Stimulated activated memory B cell treated with anti-CD40 and anti-IgM and Interleukin-4, amounts not matched to agents 10 μg/mL and 1 μg/mL and 100 μg/mL, for 72 hours (primary cell): ENCODE measurements around the gene CNGA1.
"Not testable (repeated sequence)": the region's sequence is repeated elsewhere in the genome, so short reads cannot be mapped to it uniquely, and the experiment has no call there.

Source experiments
- ATAC-seq: fragments of 150-1000 bp; cut with Tn5 transposase; 2 replicates; pipeline ENCODE4 v1.10.0; 2021
- H3K27ac Mint-ChIP-seq: one replicate; pipeline ENCODE4 v1.8.0; 2022; ENCODE audit warnings: mild to moderate bottlenecking, mixed read lengths
- H3K27me3 Mint-ChIP-seq: one replicate; pipeline ENCODE4 v1.8.0; 2022; ENCODE audit warnings: mixed read lengths
- H3K36me3 Mint-ChIP-seq: one replicate; pipeline ENCODE4 v1.8.0; 2022; ENCODE audit warnings: mixed read lengths
- H3K4me1 Mint-ChIP-seq: one replicate; pipeline ENCODE4 v1.8.0; 2022; ENCODE audit warnings: mixed read lengths
- H3K4me3 Mint-ChIP-seq: one replicate; pipeline ENCODE4 v1.8.0; 2022; ENCODE audit warnings: mild to moderate bottlenecking, moderate library complexity, mixed read lengths
- H3K9me3 Mint-ChIP-seq: one replicate; pipeline ENCODE4 v1.8.0; 2022; ENCODE audit warnings: mixed read lengths

Gene CNGA1

GRCh38 chr4:48015678-48016077 lies 803 bp downstream of the CNGA1 start:
- no peak for ATAC-seq
- peaks cover 20% of the 10 kb centered on the region for H3K4me1 Mint-ChIP-seq
- H3K9me3 Mint-ChIP-seq = no peaks in the 10 kb centered on the region
- H3K4me3 Mint-ChIP-seq = peak overlapping the region; percentile 85
- no peak overlapping the region for H3K27ac Mint-ChIP-seq
- peaks cover 81% of the 10 kb centered on the region for H3K27me3 Mint-ChIP-seq
- H3K36me3 Mint-ChIP-seq = no peaks in the 10 kb centered on the region

GRCh38 chr4:48015216-48015615 lies 1.3 kb downstream of the CNGA1 start:
- H3K9me3 Mint-ChIP-seq = no peaks in the 10 kb centered on the region
- ATAC-seq = no peak
- peaks cover 86% of the 10 kb centered on the region for H3K27me3 Mint-ChIP-seq
- H3K4me3 Mint-ChIP-seq = no peak overlapping the region
- no peaks in the 10 kb centered on the region for H3K36me3 Mint-ChIP-seq
- H3K27ac Mint-ChIP-seq = no peak overlapping the region
- peaks cover 20% of the 10 kb centered on the region for H3K4me1 Mint-ChIP-seq

GRCh38 chr4:48012824-48013223 lies 3.7 kb downstream of the CNGA1 start:
- Mint-ChIP-seq H3K9me3 (peaks cover 3% of the 10 kb centered on the region), H3K4me1 (peaks cover 20% of the 10 kb centered on the region), H3K27me3 (peaks cover 76% of the 10 kb centered on the region), H3K27ac (no peak overlapping the region), H3K4me3 (no peak overlapping the region), H3K36me3 (no peaks in the 10 kb centered on the region)
- ATAC-seq = no peak

GRCh38 chr4:48011722-48012121 lies 4.8 kb downstream of the CNGA1 start:
- ATAC-seq = no peak
- Mint-ChIP-seq H3K27ac (no peak overlapping the region), H3K36me3 (no peaks in the 10 kb centered on the region), H3K4me1 (peaks cover 11% of the 10 kb centered on the region), H3K27me3 (peaks cover 65% of the 10 kb centered on the region), H3K9me3 (peaks cover 3% of the 10 kb centered on the region), H3K4me3 (no peak overlapping the region)

- not testable (repeated sequence) for H3K27ac Mint-ChIP-seq, H3K4me3 Mint-ChIP-seq, H3K36me3 Mint-ChIP-seq, ATAC-seq, H3K9me3 Mint-ChIP-seq, H3K4me1 Mint-ChIP-seq
- peaks cover 57% of the 10 kb centered on the region for H3K27me3 Mint-ChIP-seq
Observed at GRCh38 chr4:48010906-48011305, 5.6 kb downstream of the CNGA1 start.

GRCh38 chr4:48008021-48008596 lies 8.4 kb downstream of the CNGA1 start:
- Mint-ChIP-seq H3K36me3 (no peaks in the 10 kb centered on the region), H3K27ac (no peak overlapping the region), H3K9me3 (peaks cover 3% of the 10 kb centered on the region), H3K4me3 (no peak overlapping the region), H3K27me3 (peaks cover 29% of the 10 kb centered on the region), H3K4me1 (no peaks in the 10 kb centered on the region)
- ATAC-seq = no peak

- H3K4me3 Mint-ChIP-seq = no peak overlapping the region
- peaks cover 3% of the 10 kb centered on the region for H3K9me3 Mint-ChIP-seq
- no peak for ATAC-seq
- H3K27me3 Mint-ChIP-seq = peaks cover 6% of the 10 kb centered on the region
- H3K4me1 Mint-ChIP-seq = no peaks in the 10 kb centered on the region
- H3K36me3 Mint-ChIP-seq = no peaks in the 10 kb centered on the region
- no peak overlapping the region for H3K27ac Mint-ChIP-seq
Observed at GRCh38 chr4:48005781-48006180, 10.7 kb downstream of the CNGA1 start.

GRCh38 chr4:48003568-48003967 lies 12.9 kb downstream of the CNGA1 start:
- H3K36me3 Mint-ChIP-seq, H3K27me3 Mint-ChIP-seq, H3K9me3 Mint-ChIP-seq, H3K4me1 Mint-ChIP-seq, H3K27ac Mint-ChIP-seq, H3K4me3 Mint-ChIP-seq, ATAC-seq: not testable (repeated sequence)

- no peak overlapping the region for H3K4me3 Mint-ChIP-seq
- no peak overlapping the region for H3K27ac Mint-ChIP-seq
- H3K27me3 Mint-ChIP-seq = peaks cover 8% of the 10 kb centered on the region
- no peaks in the 10 kb centered on the region for H3K4me1 Mint-ChIP-seq
- H3K9me3 Mint-ChIP-seq = no peaks in the 10 kb centered on the region
- no peaks in the 10 kb centered on the region for H3K36me3 Mint-ChIP-seq
- ATAC-seq = no peak
Observed at GRCh38 chr4:48002267-48002666, 14.2 kb downstream of the CNGA1 start.

GRCh38 chr4:47996021-47996420 lies 20.5 kb downstream of the CNGA1 start:
- H3K27ac Mint-ChIP-seq = no peak overlapping the region
- H3K36me3 Mint-ChIP-seq = no peaks in the 10 kb centered on the region
- no peak overlapping the region for H3K4me3 Mint-ChIP-seq
- no peak for ATAC-seq
- H3K4me1 Mint-ChIP-seq = no peaks in the 10 kb centered on the region
- peaks cover 8% of the 10 kb centered on the region for H3K9me3 Mint-ChIP-seq
- peaks cover 43% of the 10 kb centered on the region for H3K27me3 Mint-ChIP-seq

- not testable (repeated sequence) for H3K4me3 Mint-ChIP-seq, H3K4me1 Mint-ChIP-seq, ATAC-seq, H3K27ac Mint-ChIP-seq, H3K36me3 Mint-ChIP-seq
- peaks cover 19% of the 10 kb centered on the region for H3K9me3 Mint-ChIP-seq
- H3K27me3 Mint-ChIP-seq = peaks cover 34% of the 10 kb centered on the region
Observed at GRCh38 chr4:47992475-47992874, 24.0 kb downstream of the CNGA1 start.

- Mint-ChIP-seq H3K9me3 (peaks cover 19% of the 10 kb centered on the region), H3K36me3 (no peaks in the 10 kb centered on the region), H3K4me1 (no peaks in the 10 kb centered on the region), H3K27ac (no peak overlapping the region), H3K27me3 (peaks cover 44% of the 10 kb centered on the region), H3K4me3 (no peak overlapping the region)
- ATAC-seq = no peak
Observed at GRCh38 chr4:47990145-47990544, 26.3 kb downstream of the CNGA1 start.

- H3K36me3 Mint-ChIP-seq = no peaks in the 10 kb centered on the region
- ATAC-seq = no peak
- no peak overlapping the region for H3K4me3 Mint-ChIP-seq
- H3K9me3 Mint-ChIP-seq = no peaks in the 10 kb centered on the region
- H3K27ac Mint-ChIP-seq = no peak overlapping the region
- H3K4me1 Mint-ChIP-seq = peaks cover 11% of the 10 kb centered on the region
- peaks cover 7% of the 10 kb centered on the region for H3K27me3 Mint-ChIP-seq
Observed at GRCh38 chr4:47974566-47974965, 41.9 kb downstream of the CNGA1 start.

GRCh38 chr4:47972721-47973120 lies 43.8 kb downstream of the CNGA1 start:
- Mint-ChIP-seq H3K4me3 (no peak overlapping the region), H3K27ac (no peak overlapping the region), H3K36me3 (no peaks in the 10 kb centered on the region), H3K9me3 (no peaks in the 10 kb centered on the region), H3K27me3 (peaks cover 17% of the 10 kb centered on the region), H3K4me1 (peaks cover 11% of the 10 kb centered on the region)
- no peak for ATAC-seq

- ATAC-seq = peak; percentile 48
- Mint-ChIP-seq H3K36me3 (no peaks in the 10 kb centered on the region), H3K4me1 (peaks cover 11% of the 10 kb centered on the region), H3K4me3 (no peak overlapping the region), H3K27me3 (peaks cover 17% of the 10 kb centered on the region), H3K27ac (no peak overlapping the region), H3K9me3 (no peaks in the 10 kb centered on the region)
Observed at GRCh38 chr4:47972181-47972580, 44.3 kb downstream of the CNGA1 start.

GRCh38 chr4:47968847-47969246 lies 47.6 kb downstream of the CNGA1 start:
- H3K27me3 Mint-ChIP-seq = peaks cover 17% of the 10 kb centered on the region
- no peaks in the 10 kb centered on the region for H3K9me3 Mint-ChIP-seq
- peaks cover 11% of the 10 kb centered on the region for H3K4me1 Mint-ChIP-seq
- no peak overlapping the region for H3K4me3 Mint-ChIP-seq
- ATAC-seq = no peak
- H3K27ac Mint-ChIP-seq = no peak overlapping the region
- no peaks in the 10 kb centered on the region for H3K36me3 Mint-ChIP-seq

- H3K27me3 Mint-ChIP-seq = peaks cover 26% of the 10 kb centered on the region
- ATAC-seq = no peak
- no peak overlapping the region for H3K4me3 Mint-ChIP-seq
- no peak overlapping the region for H3K27ac Mint-ChIP-seq
- H3K9me3 Mint-ChIP-seq = peaks cover 4% of the 10 kb centered on the region
- no peaks in the 10 kb centered on the region for H3K36me3 Mint-ChIP-seq
- peaks cover 6% of the 10 kb centered on the region for H3K4me1 Mint-ChIP-seq
Observed at GRCh38 chr4:47954677-47955076, 61.8 kb downstream of the CNGA1 start.
